ENCODE data around the gene IPO11. TPM values are rescaled to one million over a fixed set of nuclear protein-coding genes. Genes with fewer than 3 reads are reported as not detected.

Gene IPO11
- total RNA-seq, 1 experiment from 2014 or later, result 16.1 TPM

DNA sequence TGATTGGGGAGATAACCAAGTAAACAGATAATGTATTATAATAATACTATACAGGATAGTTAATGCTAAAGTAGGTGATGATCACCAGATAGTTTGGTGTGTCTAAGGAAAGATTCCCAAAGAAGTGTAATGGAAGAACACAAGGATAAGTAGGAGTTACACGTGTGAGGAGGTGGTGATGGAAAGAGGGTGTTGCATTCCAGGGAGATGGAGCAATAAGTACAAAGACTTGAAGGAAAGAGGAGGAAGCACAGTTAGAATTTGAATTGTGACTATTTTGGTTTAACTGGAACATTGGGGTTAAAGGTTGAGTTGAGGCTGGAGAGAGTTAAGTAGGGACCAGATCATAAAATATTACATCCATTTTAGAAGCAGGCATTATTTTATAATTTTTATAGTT lies 76.9 kb downstream of the IPO11 start:
- no peaks in the 10 kb centered on the region for H3K9me3 ChIP-seq (ENCODE audit: low read length)
- ATAC-seq (no peak), DNase-seq (no peak)
- H3K27me3 ChIP-seq (ENCODE audit: low read length), result no peaks in the 10 kb centered on the region
- H3K4me3 ChIP-seq (ENCODE audit: low read length), result no peak overlapping the region
- H3K9me2 ChIP-seq (replicated peaks; ENCODE audit: low read length), result no peaks in the 10 kb centered on the region
- ChIA-PET POLR2A (ENCODE audit: unreplicated experiment) (no interaction called here), CTCF (no interaction called here)
- no peak overlapping the region for H2AFZ ChIP-seq (ENCODE audit: low read length)
- H3K79me2 ChIP-seq (ENCODE audit: low read length), result no peaks in the 10 kb centered on the region
- H3K36me3 ChIP-seq (ENCODE audit: low read depth, low read length), result peaks cover 7% of the 10 kb centered on the region; the same call in 1 of the 2 replicates
- TF ChIP-seq EZH2 (IDR thresholded peaks at IDR 0.05; ENCODE audit: low read length, unreplicated experiment) (no peak), EZH2phosphoT487 (IDR thresholded peaks at IDR 0.05; ENCODE audit: borderline replicate concordance, low read length) (no peak)
- TF ChIP-seq, protein P1, sequence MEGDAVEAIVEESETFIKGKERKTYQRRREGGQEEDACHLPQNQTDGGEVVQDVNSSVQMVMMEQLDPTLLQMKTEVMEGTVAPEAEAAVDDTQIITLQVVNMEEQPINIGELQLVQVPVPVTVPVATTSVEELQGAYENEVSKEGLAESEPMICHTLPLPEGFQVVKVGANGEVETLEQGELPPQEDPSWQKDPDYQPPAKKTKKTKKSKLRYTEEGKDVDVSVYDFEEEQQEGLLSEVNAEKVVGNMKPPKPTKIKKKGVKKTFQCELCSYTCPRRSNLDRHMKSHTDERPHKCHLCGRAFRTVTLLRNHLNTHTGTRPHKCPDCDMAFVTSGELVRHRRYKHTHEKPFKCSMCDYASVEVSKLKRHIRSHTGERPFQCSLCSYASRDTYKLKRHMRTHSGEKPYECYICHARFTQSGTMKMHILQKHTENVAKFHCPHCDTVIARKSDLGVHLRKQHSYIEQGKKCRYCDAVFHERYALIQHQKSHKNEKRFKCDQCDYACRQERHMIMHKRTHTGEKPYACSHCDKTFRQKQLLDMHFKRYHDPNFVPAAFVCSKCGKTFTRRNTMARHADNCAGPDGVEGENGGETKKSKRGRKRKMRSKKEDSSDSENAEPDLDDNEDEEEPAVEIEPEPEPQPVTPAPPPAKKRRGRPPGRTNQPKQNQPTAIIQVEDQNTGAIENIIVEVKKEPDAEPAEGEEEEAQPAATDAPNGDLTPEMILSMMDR (conservative IDR thresholded peaks at IDR 0.05; ENCODE audit: low read depth, low read length), result no peak
- H3K27ac ChIP-seq (ENCODE audit: low read length), result no peak overlapping the region
- H3K4me2 ChIP-seq (ENCODE audit: low read length), result no peak overlapping the region
- BruUV-seq (replicated peaks), result no TSS peak
- no peak overlapping the region for H3K9ac ChIP-seq (ENCODE audit: low read length)
- H4K20me1 ChIP-seq (ENCODE audit: low read length), result no peaks in the 10 kb centered on the region
- intact Hi-C loops (cut with micrococcal nuclease), result no loop called here
- H3F3A ChIP-seq (ENCODE audit: low read length, unreplicated experiment), result no peaks in the 10 kb centered on the region
- peaks cover 13% of the 10 kb centered on the region for H3K4me1 ChIP-seq (ENCODE audit: insufficient read depth, low read length)

- no peaks in the 10 kb centered on the region for H3K9me3 ChIP-seq (ENCODE audit: low read length)
- no TSS peak for BruUV-seq (replicated peaks)
- TF ChIP-seq EZH2phosphoT487 (IDR thresholded peaks at IDR 0.05; ENCODE audit: borderline replicate concordance, low read length), result no peak
- no peak for TF ChIP-seq EZH2 (IDR thresholded peaks at IDR 0.05; ENCODE audit: low read length, unreplicated experiment)
- TF ChIP-seq, protein P1 (conservative IDR thresholded peaks at IDR 0.05; ENCODE audit: low read depth, low read length), result no peak
- H3K4me3 ChIP-seq (ENCODE audit: low read length), result no peak overlapping the region
- H2AFZ ChIP-seq (ENCODE audit: low read length), result no peak overlapping the region
- intact Hi-C loops (cut with micrococcal nuclease), result no loop called here
- ChIA-PET CTCF (no interaction called here), POLR2A (ENCODE audit: unreplicated experiment) (interaction anchor here (0.7 kb wide), 1 partner anchor 12 kb away, joined by 3 read pairs; no protein-coding TSS in a partner anchor)
- peaks cover 3% of the 10 kb centered on the region; the same call in 1 of the 2 replicates for H3K36me3 ChIP-seq (ENCODE audit: low read depth, low read length)
- no peaks in the 10 kb centered on the region for H3F3A ChIP-seq (ENCODE audit: low read length, unreplicated experiment)
- no peak for ATAC-seq
- H3K9ac ChIP-seq (ENCODE audit: low read length), result no peak overlapping the region
- H3K9me2 ChIP-seq (replicated peaks; ENCODE audit: low read length), result no peaks in the 10 kb centered on the region
- DNase-seq, result no peak
- no peaks in the 10 kb centered on the region for H3K27me3 ChIP-seq (ENCODE audit: low read length)
- H4K20me1 ChIP-seq (ENCODE audit: low read length), result no peaks in the 10 kb centered on the region
- H3K4me1 ChIP-seq (ENCODE audit: insufficient read depth, low read length), result 0 out of 2 replicates have a peak, but pooled peaks cover 6% of the 10 kb centered on the region
- H3K79me2 ChIP-seq (ENCODE audit: low read length), result no peaks in the 10 kb centered on the region
- H3K27ac ChIP-seq (ENCODE audit: low read length), result no peak overlapping the region
- no peak overlapping the region for H3K4me2 ChIP-seq (ENCODE audit: low read length)
Measured at GRCh38 chr5:62494772-62495171, 82.2 kb downstream of the IPO11 start.

GRCh38 chr5:62496876-62497275 lies 84.3 kb downstream of the IPO11 start:
- H3K79me2 ChIP-seq (ENCODE audit: low read length), result no peaks in the 10 kb centered on the region
- DNase-seq (no peak), ATAC-seq (no peak)
- 0 out of 2 replicates have a peak, but pooled peaks cover 6% of the 10 kb centered on the region for H3K4me1 ChIP-seq (ENCODE audit: insufficient read depth, low read length)
- ChIA-PET POLR2A (ENCODE audit: unreplicated experiment) (no interaction called here), CTCF (no interaction called here)
- intact Hi-C loops (cut with micrococcal nuclease), result no loop called here
- H3K9me3 ChIP-seq (ENCODE audit: low read length), result no peaks in the 10 kb centered on the region
- TF ChIP-seq, protein P1 (conservative IDR thresholded peaks at IDR 0.05; ENCODE audit: low read depth, low read length), result no peak
- TF ChIP-seq EZH2phosphoT487 (IDR thresholded peaks at IDR 0.05; ENCODE audit: borderline replicate concordance, low read length), result no peak
- H3K4me2 ChIP-seq (ENCODE audit: low read length), result no peak overlapping the region
- no peaks in the 10 kb centered on the region for H3K27me3 ChIP-seq (ENCODE audit: low read length)
- no TSS peak for BruUV-seq (replicated peaks)
- no peak overlapping the region for H3K4me3 ChIP-seq (ENCODE audit: low read length)
- H4K20me1 ChIP-seq (ENCODE audit: low read length), result no peaks in the 10 kb centered on the region
- no peak overlapping the region for H3K9ac ChIP-seq (ENCODE audit: low read length)
- no peak overlapping the region for H2AFZ ChIP-seq (ENCODE audit: low read length)
- H3F3A ChIP-seq (ENCODE audit: low read length, unreplicated experiment), result no peaks in the 10 kb centered on the region
- H3K9me2 ChIP-seq (replicated peaks; ENCODE audit: low read length), result no peaks in the 10 kb centered on the region
- H3K36me3 ChIP-seq (ENCODE audit: low read depth, low read length), result no peaks in the 10 kb centered on the region
- H3K27ac ChIP-seq (ENCODE audit: low read length), result no peak overlapping the region
